ENCODE results near the gene C5orf63.
A peak's percentile ranks its signal among the peaks of the same experiment; 100 is the strongest.

The C5orf63 gene

GRCh38 chr5:127029581-127030258, 43.6 kb downstream of the C5orf63 start:
- no peak for TF ChIP-seq POLR2AphosphoS5 (IDR thresholded peaks at IDR 0.05; ENCODE audit: low read depth)
- no peak for TF ChIP-seq SPI1 (IDR thresholded peaks at IDR 0.05; ENCODE audit: borderline replicate concordance, low read depth)
- TF ChIP-seq CTCF (IDR thresholded peaks at IDR 0.05; ENCODE audit: insufficient read depth, low read length), result no peak
- no peak for TF ChIP-seq GABPA (IDR thresholded peaks at IDR 0.05; ENCODE audit: low read depth)
- H3K27ac ChIP-seq (replicated peaks), result peak overlapping the region; percentile 88
- DNase-seq (ENCODE audit: low read depth in 1 of 2, low spot score in 1 of 2), result peak in 1 of 2 experiments; percentile 45

GRCh38 chr5:127028822-127029457, 44.4 kb downstream of the C5orf63 start:
- H3K4me3 ChIP-seq (replicated peaks; ENCODE audit: insufficient read depth, low read length), result peak overlapping the region; percentile 69

More at GRCh38 chr5:127029581-127030258, 43.6 kb downstream of the C5orf63 start:
- Histone ChIP-seq H3K27me3 (ENCODE audit: insufficient read depth, poor library complexity, severe bottlenecking) (no peaks in the 10 kb centered on the region), H3K4me3 (replicated peaks; ENCODE audit: insufficient read depth, low read length) (peak overlapping the region; percentile 69)

GRCh38 chr5:127027539-127027938, 45.8 kb downstream of the C5orf63 start:
- TF ChIP-seq REST (IDR thresholded peaks at IDR 0.05; ENCODE audit: insufficient replicate concordance, low read depth) (no peak), POLR2AphosphoS5 (IDR thresholded peaks at IDR 0.05; ENCODE audit: low read depth) (no peak), SPI1 (IDR thresholded peaks at IDR 0.05; ENCODE audit: borderline replicate concordance, low read depth) (no peak), CTCF (IDR thresholded peaks at IDR 0.05; ENCODE audit: insufficient read depth, low read length) (no peak), GABPA (IDR thresholded peaks at IDR 0.05; ENCODE audit: low read depth) (no peak)
- DNase-seq (ENCODE audit: low read depth in 1 of 2, low spot score in 1 of 2), result no peak
- H3K27me3 ChIP-seq (ENCODE audit: insufficient read depth, poor library complexity, severe bottlenecking), result no peaks in the 10 kb centered on the region
- H3K27ac ChIP-seq (replicated peaks), result no peak overlapping the region
- H3K4me3 ChIP-seq (replicated peaks; ENCODE audit: insufficient read depth, low read length), result no peak overlapping the region

More at GRCh38 chr5:127028822-127029457, 44.4 kb downstream of the C5orf63 start:
- no peaks in the 10 kb centered on the region for H3K27me3 ChIP-seq (ENCODE audit: insufficient read depth, poor library complexity, severe bottlenecking)
- TF ChIP-seq CTCF (IDR thresholded peaks at IDR 0.05; ENCODE audit: insufficient read depth, low read length) (no peak), REST (IDR thresholded peaks at IDR 0.05; ENCODE audit: insufficient replicate concordance, low read depth) (no peak), SPI1 (IDR thresholded peaks at IDR 0.05; ENCODE audit: borderline replicate concordance, low read depth) (no peak)
- H3K27ac ChIP-seq (replicated peaks), result no peak overlapping the region
- peak in 1 of 2 experiments; percentile 51 for DNase-seq (ENCODE audit: low read depth in 1 of 2, low spot score in 1 of 2)

All from HL-60 (cell line).